Colonic mucosa (tissue), 4 donors: Measurements from ENCODE around the gene XPC. TPM values are rescaled to one million over a fixed set of nuclear protein-coding genes. Genes with fewer than 3 reads are reported as not detected.

ENCODE experiments used
- DNase-seq: peaks from one replicate; pipeline ENCODE4 v3.0.0-alpha.2; 2020
- H3K27ac ChIP-seq: fragments of 200-600 bp; one replicate; pipeline ENCODE4 v1.8.0; 2021
- H3K27me3 ChIP-seq: fragments of 200-600 bp; one replicate; pipeline ENCODE4 v1.8.0; 2021
- H3K36me3 ChIP-seq: fragments of 200-600 bp; one replicate; pipeline ENCODE4 v1.8.0; 2021
- H3K4me1 ChIP-seq: fragments of 200-600 bp; one replicate; pipeline ENCODE4 v1.8.0; 2021; ENCODE audit warnings: mild to moderate bottlenecking
- H3K4me3 ChIP-seq: fragments of 200-600 bp; one replicate; pipeline ENCODE4 v1.8.0; 2021
- H3K9ac ChIP-seq, 2 donors: one replicate each; pipeline ENCODE4 v1.7.0; 2013; ENCODE audit warnings: control low read depth in 2 of 2, low read depth in 2 of 2, low read length in 2 of 2
- H3K9me3 ChIP-seq: fragments of 200-600 bp; one replicate; pipeline ENCODE4 v1.8.0; 2021
- CTCF ChIP-seq: fragments of 200-600 bp; IDR thresholded peaks from one replicate; pipeline ENCODE4 v1.8.0; 2022; ENCODE audit warnings: antibody characterized with exemption, mild to moderate bottlenecking
- intact Hi-C: fragments of 100-400 bp; cut with DNase I; formaldehyde crosslinking; loops from one replicate; pipeline ENCODE4 v1.14.1; 2022
- total RNA-seq, 2 donors: library from RNA; stranded (reverse); fragmentation: NEBNext Ultra II Directional in 1 of 2; extraction: Animal tissue kit (Norgen Biotek cat#: 25700) in 1 of 2; gene quantifications; one replicate each; pipeline ENCODE4 v1.2.1, GENCODE V29; 2021
- donor health status: healthy.
- donor health status: DM: no; HTN: no; CAD: no.
- donor health status: DM: no; HTN: no; CAD: no.

Gene XPC
- total RNA-seq, 2 donors from 2014 or later = 14.7 to 23.3 TPM

DNA sequence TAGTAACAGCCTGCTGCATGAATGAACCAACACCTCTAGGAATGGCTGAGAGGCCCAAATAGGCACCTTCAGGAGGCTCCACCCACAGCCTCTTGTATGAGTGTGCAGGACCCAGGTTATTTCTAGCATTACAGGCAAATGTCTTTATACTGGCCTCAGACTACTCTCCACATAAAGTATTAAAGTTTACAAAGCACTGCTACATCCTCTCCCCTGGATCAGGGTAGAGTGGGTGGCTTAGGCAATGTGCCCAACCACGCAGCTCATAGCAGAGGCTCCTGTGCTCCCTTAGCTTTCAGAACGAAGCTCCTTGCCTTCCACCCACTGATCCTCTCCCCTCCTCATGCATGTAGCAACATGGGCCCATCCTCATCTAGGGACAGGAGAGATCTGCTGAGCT, 37.3 kb downstream of the XPC start:
- Histone ChIP-seq H3K9me3 (no peaks in the 10 kb centered on the region), H3K36me3 (peaks cover 7% of the 10 kb centered on the region), H3K9ac (no peak overlapping the region), H3K27me3 (no peaks in the 10 kb centered on the region), H3K4me3 (no peak overlapping the region), H3K27ac (no peak overlapping the region), H3K4me1 (peaks cover 11% of the 10 kb centered on the region)
- intact Hi-C loops = no loop called here
- DNase-seq = no peak
- TF ChIP-seq CTCF = no peak

GRCh38 chr3:14140668-14141067, 37.7 kb downstream of the XPC start:
- no peak for TF ChIP-seq CTCF
- Histone ChIP-seq H3K9ac (no peak overlapping the region), H3K4me1 (peaks cover 11% of the 10 kb centered on the region), H3K4me3 (no peak overlapping the region), H3K27ac (no peak overlapping the region), H3K27me3 (no peaks in the 10 kb centered on the region), H3K9me3 (no peaks in the 10 kb centered on the region), H3K36me3 (peaks cover 11% of the 10 kb centered on the region)
- intact Hi-C loops = no loop called here
- DNase-seq = no peak

GRCh38 chr3:14139771-14140170, 38.6 kb downstream of the XPC start:
- no peak overlapping the region for H3K4me3 ChIP-seq
- no peak for TF ChIP-seq CTCF
- no peaks in the 10 kb centered on the region for H3K9me3 ChIP-seq
- H3K27me3 ChIP-seq = no peaks in the 10 kb centered on the region
- intact Hi-C loops = no loop called here
- H3K9ac ChIP-seq = no peak overlapping the region
- H3K4me1 ChIP-seq = peaks cover 6% of the 10 kb centered on the region
- H3K36me3 ChIP-seq = peaks cover 14% of the 10 kb centered on the region
- no peak overlapping the region for H3K27ac ChIP-seq
- DNase-seq = no peak

DNA sequence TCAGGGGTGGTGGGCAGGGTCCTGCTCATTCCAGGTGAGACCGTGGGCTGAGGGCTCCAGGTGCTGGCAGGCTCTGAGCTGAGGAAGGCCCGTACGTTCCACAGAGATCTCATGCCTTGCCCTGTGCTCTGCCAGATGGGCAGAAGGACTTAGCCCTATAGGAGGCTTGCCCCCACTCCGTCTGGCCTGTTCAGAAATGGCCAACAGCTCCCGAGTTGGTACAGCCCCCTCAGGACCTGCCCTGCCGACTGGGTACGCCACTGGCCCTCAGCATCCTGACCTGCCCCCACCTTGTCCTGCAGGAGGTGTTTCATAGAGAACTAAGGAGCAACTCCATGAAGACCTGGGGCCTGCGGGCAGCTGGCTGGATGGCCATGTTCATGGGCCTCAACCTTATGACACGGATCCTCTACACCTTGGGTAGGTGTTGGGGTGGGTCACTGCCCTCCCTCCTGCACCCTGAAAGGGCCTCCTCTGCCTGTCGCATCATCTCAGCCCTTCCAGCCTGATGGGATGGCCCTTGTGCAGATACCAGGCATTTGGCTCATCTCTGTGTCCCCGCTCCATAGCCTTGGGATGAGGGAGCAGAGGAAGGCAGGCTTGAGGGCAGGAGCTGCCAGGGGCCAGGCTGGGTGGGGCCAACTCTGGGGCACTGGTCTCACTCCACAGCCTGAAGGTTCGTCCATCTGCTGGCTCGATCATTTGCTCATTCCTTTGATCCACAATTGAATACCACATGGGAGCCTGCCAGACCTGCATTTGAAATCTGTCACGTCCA, 39.3 kb downstream of the XPC start:
- intact Hi-C loops = no loop called here
- no peak for TF ChIP-seq CTCF
- H3K4me1 ChIP-seq = peaks cover 2% of the 10 kb centered on the region
- peaks cover 21% of the 10 kb centered on the region for H3K36me3 ChIP-seq
- H3K4me3 ChIP-seq = no peak overlapping the region
- H3K9ac ChIP-seq = no peak overlapping the region
- H3K27ac ChIP-seq = no peak overlapping the region
- H3K27me3 ChIP-seq = no peaks in the 10 kb centered on the region
- no peaks in the 10 kb centered on the region for H3K9me3 ChIP-seq
- no peak for DNase-seq

- intact Hi-C loops = no loop called here
- Histone ChIP-seq H3K4me1 (no peaks in the 10 kb centered on the region), H3K4me3 (no peak overlapping the region), H3K36me3 (peaks cover 23% of the 10 kb centered on the region), H3K27ac (no peak overlapping the region), H3K27me3 (no peaks in the 10 kb centered on the region), H3K9ac (no peak overlapping the region), H3K9me3 (no peaks in the 10 kb centered on the region)
- no peak for DNase-seq
- TF ChIP-seq CTCF = no peak
Measured at GRCh38 chr3:14138109-14138877, 40.1 kb downstream of the XPC start.
